C4-2B (cell line): ENCODE results near the gene MTX3.

Experiments used
- CTCF ChIP-seq: fragments of 450-650 bp; conservative IDR thresholded peaks from 2 replicates; pipeline ENCODE4 v1.5.1; 2017; ENCODE audit warnings: mild to moderate bottlenecking
- ZFX ChIP-seq: fragments of 450-650 bp; IDR thresholded peaks from 2 replicates; pipeline ENCODE4 v1.6.1; 2017

GRCh38 chr5:80039650-80040049 lies 48.6 kb upstream of the MTX3 start:
- no peak for TF ChIP-seq CTCF
- no peak for TF ChIP-seq ZFX
